Upper lobe of left lung (tissue), 6 donors: Measurements from ENCODE around the gene MIGA1. TPM values are rescaled to one million over a fixed set of nuclear protein-coding genes. Genes with fewer than 3 reads are reported as not detected.
"Not testable (repeated sequence)": the region's sequence is repeated elsewhere in the genome, so short reads cannot be mapped to it uniquely, and the experiment has no call there.

ENCODE experiments used
- ATAC-seq, 2 donors: fragments of 200-7000 bp; cut with Tn5 transposase; one replicate each; pipeline ENCODE4 v1.9.1; 2022; ENCODE audit warnings: mild to moderate bottlenecking in 2 of 2, moderate library complexity in 2 of 2; ENCODE audit not compliant: low FRiP score in 2 of 2
- DNase-seq, 2 donors: peaks; one replicate each; pipeline ENCODE4 v3.0.0-alpha.2; 2019 to 2020
- H3K27ac ChIP-seq, 4 donors: fragments of 200-600 bp; sonication (generic); one replicate each; pipeline ENCODE4 v1.5.1; 2016 to 2019
- H3K27me3 ChIP-seq, 4 donors: fragments of 200-600 bp; sonication (generic); one replicate each; pipeline ENCODE4 v1.5.1; 2017 to 2019
- H3K36me3 ChIP-seq, 4 donors: fragments of 200-600 bp; sonication (generic); one replicate each; pipeline ENCODE4 v1.5.1; 2016 to 2019
- H3K4me1 ChIP-seq, 4 donors: fragments of 200-600 bp; sonication (generic); one replicate each; pipeline ENCODE4 v1.5.1; 2018 to 2019
- H3K4me3 ChIP-seq, 4 donors: fragments of 200-600 bp; sonication (generic); one replicate each; pipeline ENCODE4 v1.5.1; 2017 to 2019; ENCODE audit warnings: mild to moderate bottlenecking in 2 of 4, moderate library complexity in 1 of 4
- H3K9me3 ChIP-seq, 4 donors: fragments of 200-600 bp; sonication (generic); one replicate each; pipeline ENCODE4 v1.5.1; 2018 to 2019
- EP300 ChIP-seq, 4 donors: sonication (generic); formaldehyde crosslinking; IDR thresholded peaks; one replicate each; pipeline ENCODE4 v1.5.1; 2017; ENCODE audit warnings: antibody characterized with exemption in 4 of 4, control low read depth in 2 of 4
- POLR2A ChIP-seq, 4 donors: fragments of 450-650 bp; IDR thresholded peaks; one replicate each; pipeline ENCODE4 v1.5.1; 2016 to 2017; ENCODE audit warnings: antibody characterized with exemption in 4 of 4, mild to moderate bottlenecking in 2 of 4
- POLR2AphosphoS5 ChIP-seq, 2 donors: sonication (generic); formaldehyde crosslinking; IDR thresholded peaks; one replicate each; pipeline ENCODE4 v1.5.1; 2017; ENCODE audit warnings: antibody characterized with exemption in 2 of 2
- WGBS, 2 donors: methylation state at CpG; one replicate each; pipeline ENCODE4 v1.1.5; 2017 to 2018; 5-methylcytosine and 5-hydroxymethylcytosine counted together
- total RNA-seq, 6 donors: library from RNA; depleted of rRNA in 4 of 6; stranded (reverse); fragments of >200 nt in 4 of 6; gene quantifications; one replicate each; pipeline versions ENCODE4 v1.1.0 to v1.2.1, GENCODE V29; 2016 to 2021
- TF ChIP-seq, protein P1 (sequence below), 6 experiments: fragments of 450-650 bp in 4 of 6; fragments of 200-600 bp in 2 of 6; sonication (generic) in 2 of 6; IDR thresholded peaks; one replicate each; pipeline ENCODE4 v1.5.1; 2016 to 2019; ENCODE audit warnings: antibody characterized with exemption in 6 of 6
- donor health status: DM: no; HTN: no; CAD: no; lungs with moderate emphysema.
- donor health status: DM: no; HTN: yes; CAD: no; lungs with severe emphysema.

The MIGA1 gene
- total RNA-seq, 6 donors from 2014 or later: 7.7 to 19.2 (median 13.5) TPM

DNA sequence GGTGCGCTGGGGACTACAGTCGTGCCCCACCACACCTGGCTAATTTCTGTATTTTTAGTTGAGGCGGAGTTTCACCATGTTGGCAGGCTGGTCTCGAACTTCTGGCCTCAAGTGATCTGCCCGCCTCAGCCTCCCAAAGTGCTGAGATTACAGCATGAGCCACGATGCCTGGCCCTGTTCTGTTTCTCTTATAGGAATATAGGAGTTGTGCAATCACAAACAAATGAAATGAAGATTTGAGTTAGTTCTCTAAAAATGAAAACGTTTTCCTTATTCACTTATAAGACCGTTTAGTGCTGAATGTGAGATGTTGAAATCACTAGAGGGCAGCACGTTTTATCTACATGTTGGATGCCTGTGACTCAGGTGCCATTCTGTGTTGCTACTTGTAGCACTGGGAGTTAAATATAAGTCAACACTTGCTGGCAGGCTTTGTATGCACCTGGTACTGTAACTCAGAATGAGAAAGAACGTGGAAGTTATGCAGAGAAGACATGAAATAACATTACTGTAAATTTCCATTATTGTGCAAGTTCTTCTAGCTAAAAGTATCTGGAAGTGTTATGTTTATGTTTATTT lies 45.8 kb downstream of the MIGA1 start:
- H3K4me1 ChIP-seq: peaks cover 0 to 11% (median 5%) of the 10 kb centered on the region in 4 donors
- no peak overlapping the region for H3K4me3 ChIP-seq
- peak overlapping the region in 1 of 4 donors; percentile 24 for H3K27ac ChIP-seq
- ATAC-seq (peak; percentile 67 to 71), DNase-seq (peak in 1 of 2 donors; percentile 74)
- peaks cover 0 to 33% (median 3%) of the 10 kb centered on the region in 4 donors for H3K36me3 ChIP-seq
- no peaks in the 10 kb centered on the region for H3K27me3 ChIP-seq
- TF ChIP-seq POLR2A (IDR thresholded peaks at IDR 0.05) (no peak), POLR2AphosphoS5 (IDR thresholded peaks at IDR 0.05) (no peak)
- TF ChIP-seq, protein P1, sequence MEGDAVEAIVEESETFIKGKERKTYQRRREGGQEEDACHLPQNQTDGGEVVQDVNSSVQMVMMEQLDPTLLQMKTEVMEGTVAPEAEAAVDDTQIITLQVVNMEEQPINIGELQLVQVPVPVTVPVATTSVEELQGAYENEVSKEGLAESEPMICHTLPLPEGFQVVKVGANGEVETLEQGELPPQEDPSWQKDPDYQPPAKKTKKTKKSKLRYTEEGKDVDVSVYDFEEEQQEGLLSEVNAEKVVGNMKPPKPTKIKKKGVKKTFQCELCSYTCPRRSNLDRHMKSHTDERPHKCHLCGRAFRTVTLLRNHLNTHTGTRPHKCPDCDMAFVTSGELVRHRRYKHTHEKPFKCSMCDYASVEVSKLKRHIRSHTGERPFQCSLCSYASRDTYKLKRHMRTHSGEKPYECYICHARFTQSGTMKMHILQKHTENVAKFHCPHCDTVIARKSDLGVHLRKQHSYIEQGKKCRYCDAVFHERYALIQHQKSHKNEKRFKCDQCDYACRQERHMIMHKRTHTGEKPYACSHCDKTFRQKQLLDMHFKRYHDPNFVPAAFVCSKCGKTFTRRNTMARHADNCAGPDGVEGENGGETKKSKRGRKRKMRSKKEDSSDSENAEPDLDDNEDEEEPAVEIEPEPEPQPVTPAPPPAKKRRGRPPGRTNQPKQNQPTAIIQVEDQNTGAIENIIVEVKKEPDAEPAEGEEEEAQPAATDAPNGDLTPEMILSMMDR (IDR thresholded peaks at IDR 0.05): peak in 3 of 6 experiments; percentile 29 to 53 (median 35)
- no peaks in the 10 kb centered on the region for H3K9me3 ChIP-seq
- 50 to 59% methylated on average over 10 of the region's 10 CpGs for WGBS, 2 donors

- 94 to 98% methylated on average over 7 to 8 of the region's 8 CpGs for WGBS, 2 donors
- not testable (repeated sequence) for ATAC-seq
These were observed 47.4 kb downstream of the MIGA1 start for GRCh38 chr1:77826851-77827250.

DNA sequence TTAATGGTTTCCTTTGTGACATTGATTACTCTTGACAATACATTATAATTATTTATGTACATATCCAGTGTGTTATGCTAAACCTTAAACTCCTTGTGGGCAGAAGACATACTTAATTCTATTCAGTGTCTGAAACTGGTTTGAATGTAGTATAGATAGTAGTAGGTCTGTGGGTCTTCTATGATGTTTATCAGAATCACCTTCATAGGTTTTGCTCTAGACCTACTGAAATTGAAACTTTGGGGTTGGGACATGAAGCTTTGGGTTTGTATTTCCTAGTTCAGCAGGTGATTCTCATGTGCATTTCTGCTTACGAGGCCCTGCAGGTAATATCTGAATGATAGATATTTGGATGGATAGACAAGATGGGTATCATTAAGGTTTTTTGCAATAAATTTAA lies 48.6 kb downstream of the MIGA1 start:
- WGBS, 2 donors: 96 to 97% methylated on average over 1 of the region's 1 CpG
- H3K27ac ChIP-seq: no peak overlapping the region
- no peaks in the 10 kb centered on the region for H3K9me3 ChIP-seq
- TF ChIP-seq POLR2AphosphoS5 (IDR thresholded peaks at IDR 0.05) (no peak), EP300 (IDR thresholded peaks at IDR 0.05) (no peak), POLR2A (IDR thresholded peaks at IDR 0.05) (no peak)
- TF ChIP-seq, protein P1 (IDR thresholded peaks at IDR 0.05): no peak
- H3K4me3 ChIP-seq: no peak overlapping the region
- H3K4me1 ChIP-seq: peaks cover 10 to 37% (median 30%) of the 10 kb centered on the region in 4 donors
- H3K36me3 ChIP-seq: peaks cover 0 to 17% (median 0%) of the 10 kb centered on the region in 4 donors
- ATAC-seq: no peak
- H3K27me3 ChIP-seq: no peaks in the 10 kb centered on the region
- DNase-seq: no peak

More at GRCh38 chr1:77826851-77827250, 47.4 kb downstream of the MIGA1 start:
- H3K4me1 ChIP-seq: peaks cover 0 to 25% (median 18%) of the 10 kb centered on the region in 4 donors
- not testable (repeated sequence) for DNase-seq, H3K27me3 ChIP-seq, H3K27ac ChIP-seq, H3K9me3 ChIP-seq, H3K4me3 ChIP-seq
- H3K36me3 ChIP-seq: peaks cover 0 to 21% (median 3%) of the 10 kb centered on the region in 4 donors

DNA sequence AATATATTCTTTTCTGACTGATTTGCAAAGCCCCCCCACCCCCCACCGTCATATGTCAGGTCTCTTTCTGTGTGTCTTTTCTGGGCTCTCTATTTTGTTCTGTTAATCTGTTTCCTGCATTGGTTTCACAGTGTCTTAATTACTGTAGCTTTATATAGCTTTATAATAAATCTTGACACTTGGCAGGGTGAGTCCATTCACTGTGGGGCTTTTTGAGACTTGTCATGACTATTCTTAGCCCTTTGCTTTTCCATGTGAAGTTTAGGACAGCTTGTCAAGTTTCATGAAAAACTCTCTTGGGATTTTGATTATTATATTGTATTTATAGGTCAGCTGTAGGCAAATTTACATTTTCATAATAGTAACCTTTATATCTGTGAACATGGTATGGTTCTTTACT lies 50.4 kb downstream of the MIGA1 start:
- peak overlapping the region in 1 of 4 donors; percentile 72 for H3K27ac ChIP-seq
- no peak for ATAC-seq
- peaks cover 0 to 17% (median 0%) of the 10 kb centered on the region in 4 donors for H3K36me3 ChIP-seq
- no peak for DNase-seq
- no peaks in the 10 kb centered on the region for H3K27me3 ChIP-seq
- TF ChIP-seq POLR2A (IDR thresholded peaks at IDR 0.05) (no peak), EP300 (IDR thresholded peaks at IDR 0.05) (no peak), POLR2AphosphoS5 (IDR thresholded peaks at IDR 0.05) (no peak)
- TF ChIP-seq, protein P1 (IDR thresholded peaks at IDR 0.05): no peak
- WGBS, 2 donors: 83 to 94% methylated on average over 1 of the region's 1 CpG
- peaks cover 24 to 47% (median 41%) of the 10 kb centered on the region in 4 donors for H3K4me1 ChIP-seq
- H3K4me3 ChIP-seq: no peak overlapping the region
- H3K9me3 ChIP-seq: no peaks in the 10 kb centered on the region

GRCh38 chr1:77830946-77831345 lies 51.5 kb downstream of the MIGA1 start:
- TF ChIP-seq POLR2AphosphoS5 (IDR thresholded peaks at IDR 0.05): no peak
- TF ChIP-seq, protein P1 (IDR thresholded peaks at IDR 0.05): no peak
- TF ChIP-seq POLR2A (IDR thresholded peaks at IDR 0.05): no peak
- Histone ChIP-seq H3K9me3 (no peaks in the 10 kb centered on the region), H3K4me1 (peaks cover 28 to 53% (median 47%) of the 10 kb centered on the region in 4 donors), H3K27ac (peak overlapping the region in 2 of 4 donors; percentile 3 to 72), H3K36me3 (peaks cover 0 to 17% (median 0%) of the 10 kb centered on the region in 4 donors), H3K4me3 (no peak overlapping the region), H3K27me3 (no peaks in the 10 kb centered on the region)
- DNase-seq: no peak
- ATAC-seq: no peak
- 92 to 94% methylated on average over 3 of the region's 3 CpGs for WGBS, 2 donors
